SK-N-SH (cell line): ENCODE results near the gene SPG11.

Experiments used
- CTCF ChIP-seq: fragments of 200-600 bp; sonication (generic); IDR thresholded peaks from 2 replicates; pipeline ENCODE4 v1.6.1; 2017; ENCODE audit warnings: antibody characterized with exemption, mild to moderate bottlenecking, moderate library complexity
- EP300 ChIP-seq, 2 experiments: IDR thresholded peaks; 2 replicates each; pipeline versions ENCODE4 v1.4.0 to v1.6.1; 2012; ENCODE audit warnings: borderline replicate concordance in 1 of 2, low read depth in 1 of 2, low read length in 1 of 2
- EZH2phosphoT487 ChIP-seq: fragments of 200-600 bp; sonication (generic); IDR thresholded peaks from 2 replicates; pipeline ENCODE4 v1.6.1; 2017; ENCODE audit warnings: low read depth, mixed run types, mild to moderate bottlenecking, antibody characterized with exemption, moderate library complexity, borderline replicate concordance
- MAX ChIP-seq: IDR thresholded peaks from 2 replicates; pipeline ENCODE4 v1.4.0; 2012; ENCODE audit warnings: low read depth
- POLR2AphosphoS5 ChIP-seq: IDR thresholded peaks from 2 replicates; pipeline ENCODE4 v1.6.1; 2012; ENCODE audit warnings: low read depth, low read length
- REST ChIP-seq: IDR thresholded peaks from 2 replicates; pipeline ENCODE4 v1.6.1; 2012; ENCODE audit warnings: mild to moderate bottlenecking, low read depth, low read length, moderate library complexity
- RXRA ChIP-seq: IDR thresholded peaks from 2 replicates; pipeline ENCODE4 v1.4.0; 2012; ENCODE audit warnings: low read depth, mild to moderate bottlenecking, borderline replicate concordance
- SIN3A ChIP-seq: IDR thresholded peaks from 2 replicates; pipeline ENCODE4 v1.6.1; 2012; ENCODE audit warnings: low read depth, mild to moderate bottlenecking, low read length, moderate library complexity, borderline replicate concordance
- USF2 ChIP-seq: fragments of 150-350 bp; IDR thresholded peaks from 2 replicates; pipeline ENCODE4 v1.6.1; 2017; ENCODE audit warnings: antibody characterized with exemption, low read length, low read depth, borderline replicate concordance
- YY1 ChIP-seq: IDR thresholded peaks from 2 replicates; pipeline ENCODE4 v1.4.0; 2012; ENCODE audit warnings: low read depth, mild to moderate bottlenecking

GRCh38 chr15:44535523-44536301, 127.8 kb downstream of the SPG11 start:
- no peak for TF ChIP-seq USF2
- no peak for TF ChIP-seq RXRA
- no peak for TF ChIP-seq REST
- TF ChIP-seq EZH2phosphoT487, result no peak
- TF ChIP-seq CTCF, result no peak
- TF ChIP-seq POLR2AphosphoS5, result no peak
- TF ChIP-seq MAX, result no peak; the same call in 1 of the 2 replicates
- TF ChIP-seq SIN3A, result no peak
- no peak for TF ChIP-seq YY1
- TF ChIP-seq EP300 (IDR thresholded peaks at IDR 0.05; ENCODE audit: borderline replicate concordance in 1 of 2, low read depth in 1 of 2, low read length in 1 of 2), result no peak
